Fibroblast of mammary gland (primary cell): ENCODE data around the gene IL2RA.

ENCODE experiments used
- DNase-seq: peaks from one replicate; pipeline ENCODE4 v3.0.0-alpha.2; 2010; ENCODE audit warnings: low read depth
- H3K4me3 ChIP-seq: 2 replicates; pipeline ENCODE4 v1.5.1; 2011; ENCODE audit warnings: low read depth, mild to moderate bottlenecking, low read length, moderate library complexity; ENCODE audit not compliant: control insufficient read depth
- TF ChIP-seq, protein P1 (sequence below): conservative IDR thresholded peaks from 2 replicates; pipeline ENCODE4 v1.5.1; 2011; ENCODE audit warnings: low read depth, low read length, inconsistent platforms; ENCODE audit not compliant: control insufficient read depth, insufficient read depth

IL2RA gene

DNA sequence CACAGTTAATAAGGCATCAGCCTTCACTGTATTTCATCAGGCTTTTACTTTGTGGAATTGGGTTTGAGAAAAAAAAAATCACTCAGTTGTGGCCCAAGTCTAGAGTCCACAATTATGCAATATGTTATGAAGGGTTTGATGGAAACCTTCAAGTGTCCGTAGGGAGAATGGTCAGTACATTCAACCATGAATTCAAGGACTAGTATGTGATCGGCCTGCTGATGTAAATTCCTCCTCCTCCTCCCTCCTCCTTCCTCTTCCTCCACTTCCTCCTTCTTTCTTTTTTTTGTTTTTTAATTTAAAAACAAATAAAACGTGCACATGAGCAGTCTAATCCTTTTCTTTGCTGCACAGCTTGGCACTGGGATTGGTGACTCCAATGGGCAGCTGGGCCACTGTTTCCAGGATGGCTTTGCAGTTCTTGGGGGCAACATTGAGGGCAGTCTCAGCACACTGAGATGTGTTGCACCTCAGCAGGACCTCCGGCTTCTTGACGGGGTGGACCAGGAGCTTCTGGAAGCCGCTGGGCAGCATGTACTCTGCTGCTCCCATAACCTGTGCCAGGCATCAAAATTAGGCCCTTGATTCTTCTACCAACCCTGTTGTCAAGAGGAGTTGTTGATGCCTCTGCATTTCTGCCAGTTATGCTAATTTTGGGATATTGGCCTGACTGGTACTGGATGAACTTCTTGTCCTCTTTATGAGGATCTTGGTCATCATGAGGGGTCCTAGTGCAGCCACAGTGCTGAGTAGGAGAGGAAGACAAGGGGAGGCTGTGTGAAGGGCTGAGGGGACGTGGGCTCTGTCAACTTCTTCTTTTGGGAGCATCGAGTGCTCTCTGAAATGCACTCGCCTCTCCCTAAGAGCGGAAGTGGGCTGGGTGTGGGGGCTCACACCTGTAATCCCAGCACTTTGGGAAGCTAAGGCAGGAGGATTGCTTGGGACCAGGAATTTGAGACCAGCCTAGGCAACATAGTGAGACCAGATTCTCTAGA lies 9.3 kb upstream of the IL2RA start:
- no peak for DNase-seq
- H3K4me3 ChIP-seq, result no peak overlapping the region
- TF ChIP-seq, protein P1, sequence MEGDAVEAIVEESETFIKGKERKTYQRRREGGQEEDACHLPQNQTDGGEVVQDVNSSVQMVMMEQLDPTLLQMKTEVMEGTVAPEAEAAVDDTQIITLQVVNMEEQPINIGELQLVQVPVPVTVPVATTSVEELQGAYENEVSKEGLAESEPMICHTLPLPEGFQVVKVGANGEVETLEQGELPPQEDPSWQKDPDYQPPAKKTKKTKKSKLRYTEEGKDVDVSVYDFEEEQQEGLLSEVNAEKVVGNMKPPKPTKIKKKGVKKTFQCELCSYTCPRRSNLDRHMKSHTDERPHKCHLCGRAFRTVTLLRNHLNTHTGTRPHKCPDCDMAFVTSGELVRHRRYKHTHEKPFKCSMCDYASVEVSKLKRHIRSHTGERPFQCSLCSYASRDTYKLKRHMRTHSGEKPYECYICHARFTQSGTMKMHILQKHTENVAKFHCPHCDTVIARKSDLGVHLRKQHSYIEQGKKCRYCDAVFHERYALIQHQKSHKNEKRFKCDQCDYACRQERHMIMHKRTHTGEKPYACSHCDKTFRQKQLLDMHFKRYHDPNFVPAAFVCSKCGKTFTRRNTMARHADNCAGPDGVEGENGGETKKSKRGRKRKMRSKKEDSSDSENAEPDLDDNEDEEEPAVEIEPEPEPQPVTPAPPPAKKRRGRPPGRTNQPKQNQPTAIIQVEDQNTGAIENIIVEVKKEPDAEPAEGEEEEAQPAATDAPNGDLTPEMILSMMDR, result no peak

DNA sequence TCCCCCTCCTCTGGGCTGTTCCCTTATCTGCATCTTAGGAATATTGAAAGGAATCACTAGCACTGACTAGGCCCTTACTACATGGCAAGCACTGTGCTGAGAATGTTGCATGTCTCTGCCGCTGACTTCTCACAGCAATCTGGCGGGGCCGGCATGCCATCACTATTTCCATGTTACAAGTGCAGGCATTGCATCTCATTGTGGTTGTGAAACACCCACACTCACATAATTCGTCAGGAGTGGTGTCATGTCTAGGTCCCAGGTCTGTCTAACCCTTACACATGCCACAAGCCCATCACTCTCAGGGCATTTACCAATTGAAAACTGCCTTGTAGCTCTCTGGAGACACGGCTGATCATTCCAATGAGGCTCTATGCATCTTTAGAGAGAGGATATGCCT lies 8.5 kb upstream of the IL2RA start:
- TF ChIP-seq, protein P1, result no peak
- no peak for DNase-seq
- H3K4me3 ChIP-seq, result no peak overlapping the region

DNA sequence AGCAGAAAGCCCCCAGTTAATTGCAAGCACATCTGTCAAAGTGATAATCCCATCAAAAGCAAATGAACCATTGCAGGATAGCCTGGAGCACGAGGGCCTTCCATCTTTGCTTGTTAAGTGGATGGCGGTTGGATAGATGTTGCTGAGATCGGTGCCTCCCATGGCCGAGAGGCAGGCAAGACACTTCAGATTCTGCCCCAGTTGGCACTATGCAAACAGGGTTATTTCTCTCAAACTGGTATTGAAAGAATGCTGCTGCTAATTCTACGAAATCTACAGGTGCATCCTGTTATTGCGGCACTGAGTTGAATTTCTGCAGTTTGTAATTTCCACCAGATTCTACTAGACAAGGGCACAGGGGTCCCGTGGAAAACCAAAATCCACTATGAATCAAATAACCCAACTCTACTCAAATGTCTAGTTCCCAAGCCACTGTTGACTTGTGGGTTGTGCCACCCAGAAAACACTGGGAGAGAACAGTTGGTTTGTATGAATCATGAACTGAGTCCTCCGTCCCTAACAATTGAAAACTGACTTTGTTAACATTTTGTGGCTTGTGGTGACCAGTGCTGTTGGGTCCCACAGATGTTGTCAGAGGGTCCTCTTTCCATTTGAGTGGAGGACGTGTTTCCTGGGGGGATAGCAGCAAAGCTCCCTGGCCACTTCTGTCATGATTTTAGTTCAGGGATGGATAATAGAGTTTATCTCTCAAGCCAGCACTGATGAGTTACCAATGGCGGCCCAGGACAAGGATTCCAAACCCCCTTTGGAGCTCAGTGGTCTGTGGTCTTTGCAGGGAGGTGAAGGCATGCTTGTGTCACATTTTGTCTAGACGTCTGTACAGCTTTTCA lies 7.1 kb upstream of the IL2RA start:
- H3K4me3 ChIP-seq, result no peak overlapping the region
- TF ChIP-seq, protein P1, result no peak
- DNase-seq, result no peak

DNA sequence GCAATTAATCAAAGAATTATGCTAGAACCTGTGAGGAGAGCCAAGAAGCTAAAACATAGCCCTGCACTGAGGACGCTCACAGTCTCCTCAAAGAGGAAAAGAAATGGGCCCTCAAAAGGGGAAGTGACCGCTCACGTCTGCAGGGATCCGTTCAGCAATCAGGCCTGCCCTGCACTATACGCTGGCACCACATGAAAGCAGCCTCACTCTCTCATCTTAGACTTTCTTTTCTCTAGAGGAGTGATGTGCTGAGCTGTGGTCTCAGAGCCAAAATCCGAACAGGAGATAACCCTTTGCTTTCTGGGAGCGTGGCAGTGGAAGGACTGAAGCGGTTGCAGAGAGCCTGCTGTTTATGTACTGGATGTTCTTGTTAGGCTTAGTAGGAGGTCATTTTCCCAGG lies 6.3 kb upstream of the IL2RA start:
- H3K4me3 ChIP-seq, result no peak overlapping the region
- no peak for DNase-seq
- TF ChIP-seq, protein P1, result no peak

DNA sequence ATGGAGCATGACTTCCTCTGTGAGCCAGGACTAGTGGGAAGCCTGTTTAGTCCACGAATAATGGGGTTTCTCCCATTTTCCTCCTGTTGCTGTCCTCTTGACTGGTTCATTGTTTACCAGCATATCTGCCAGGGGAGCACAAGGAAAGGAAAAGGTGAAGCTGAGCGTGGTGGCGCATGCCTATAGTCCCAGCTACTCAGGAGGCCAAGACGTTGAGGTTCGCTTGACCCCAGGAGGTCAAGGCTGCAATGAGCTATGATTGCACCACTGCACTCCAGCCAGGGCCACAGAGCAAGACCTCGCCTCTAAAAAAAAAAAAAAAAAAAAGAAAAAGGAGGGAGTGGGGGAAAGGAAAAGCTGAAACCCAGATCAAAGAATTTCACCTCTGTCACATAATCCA lies 5.8 kb upstream of the IL2RA start:
- TF ChIP-seq, protein P1, result no peak
- H3K4me3 ChIP-seq, result no peak overlapping the region
- no peak for DNase-seq

DNA sequence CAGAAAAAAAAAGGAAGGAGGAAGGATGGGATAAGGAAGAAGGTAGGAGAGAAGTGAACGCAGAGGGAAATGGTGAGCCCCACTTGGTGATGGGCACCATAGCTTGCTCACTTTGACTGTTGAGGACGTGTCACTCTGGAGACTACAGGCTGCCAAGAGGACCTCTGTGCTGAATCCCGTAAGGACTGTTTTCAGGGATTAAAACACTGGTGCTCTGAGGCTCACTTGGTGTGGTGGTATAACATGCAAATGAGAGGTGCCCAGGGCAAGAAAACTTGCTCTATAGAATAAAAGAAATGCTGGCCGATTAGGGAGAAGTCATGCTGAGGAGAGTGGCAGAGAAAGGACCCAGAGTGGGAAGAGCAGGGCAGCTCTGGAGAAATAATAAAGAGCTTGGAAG lies 5.3 kb upstream of the IL2RA start:
- no peak overlapping the region for H3K4me3 ChIP-seq
- DNase-seq, result no peak
- TF ChIP-seq, protein P1, result no peak
